DND-41 (cell line): ENCODE data around the gene TSHZ2.

Experiments used
- EZH2 ChIP-seq: IDR thresholded peaks from 3 replicates; pipeline ENCODE4 v1.6.1; 2012; ENCODE audit warnings: borderline replicate concordance, low read depth, mild to moderate bottlenecking, moderate library complexity, low read length, inconsistent platforms; ENCODE audit not compliant: severe bottlenecking
- TF ChIP-seq, protein P1 (sequence below): IDR thresholded peaks from 2 replicates; pipeline ENCODE4 v1.5.1; 2012; ENCODE audit warnings: borderline replicate concordance, low read length, moderate library complexity, mild to moderate bottlenecking; ENCODE audit not compliant: poor library complexity, severe bottlenecking; ENCODE audit errors: extremely low read depth

DNA sequence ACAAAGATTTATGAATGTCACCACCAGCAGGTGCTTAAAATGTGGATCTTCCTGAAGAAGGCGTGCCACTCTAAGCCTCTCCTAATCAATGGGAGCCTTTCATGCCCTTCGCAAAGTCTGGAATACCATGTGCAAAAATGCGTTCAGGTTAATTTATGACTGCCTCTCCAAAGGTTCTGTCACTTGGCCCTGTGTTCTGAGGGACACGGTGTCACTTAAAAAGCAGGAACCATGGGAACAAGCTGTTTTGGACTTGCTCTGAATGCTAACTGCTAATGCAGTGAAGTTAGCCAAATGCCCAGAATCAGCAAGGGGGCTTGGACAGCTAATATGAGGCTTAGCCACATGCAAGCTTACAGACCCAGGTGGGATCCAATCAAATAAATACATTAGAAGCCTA lies 250.3 kb downstream of the TSHZ2 start:
- TF ChIP-seq, protein P1, sequence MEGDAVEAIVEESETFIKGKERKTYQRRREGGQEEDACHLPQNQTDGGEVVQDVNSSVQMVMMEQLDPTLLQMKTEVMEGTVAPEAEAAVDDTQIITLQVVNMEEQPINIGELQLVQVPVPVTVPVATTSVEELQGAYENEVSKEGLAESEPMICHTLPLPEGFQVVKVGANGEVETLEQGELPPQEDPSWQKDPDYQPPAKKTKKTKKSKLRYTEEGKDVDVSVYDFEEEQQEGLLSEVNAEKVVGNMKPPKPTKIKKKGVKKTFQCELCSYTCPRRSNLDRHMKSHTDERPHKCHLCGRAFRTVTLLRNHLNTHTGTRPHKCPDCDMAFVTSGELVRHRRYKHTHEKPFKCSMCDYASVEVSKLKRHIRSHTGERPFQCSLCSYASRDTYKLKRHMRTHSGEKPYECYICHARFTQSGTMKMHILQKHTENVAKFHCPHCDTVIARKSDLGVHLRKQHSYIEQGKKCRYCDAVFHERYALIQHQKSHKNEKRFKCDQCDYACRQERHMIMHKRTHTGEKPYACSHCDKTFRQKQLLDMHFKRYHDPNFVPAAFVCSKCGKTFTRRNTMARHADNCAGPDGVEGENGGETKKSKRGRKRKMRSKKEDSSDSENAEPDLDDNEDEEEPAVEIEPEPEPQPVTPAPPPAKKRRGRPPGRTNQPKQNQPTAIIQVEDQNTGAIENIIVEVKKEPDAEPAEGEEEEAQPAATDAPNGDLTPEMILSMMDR = no peak
- no peak for TF ChIP-seq EZH2
